Cortex of kidney (tissue), 1 donor: ENCODE data around the gene VAMP1.
"Not testable (repeated sequence)": the region's sequence is repeated elsewhere in the genome, so short reads cannot be mapped to it uniquely, and the experiment has no call there.

ENCODE experiments used
- DNase-seq: peaks from one replicate; lab custom pipeline; 2025; lab: John Stamatoyannopoulos, UW

VAMP1 gene

GRCh38 chr12:6469609-6470374, 685 bp downstream of the VAMP1 start:
- no peak for DNase-seq

- DNase-seq = no peak
These were observed 1.4 kb downstream of the VAMP1 start for GRCh38 chr12:6469092-6469491.

GRCh38 chr12:6468283-6468575, 2.2 kb downstream of the VAMP1 start:
- DNase-seq = no peak

- DNase-seq = not testable (repeated sequence)
These were observed 2.8 kb downstream of the VAMP1 start for GRCh38 chr12:6467571-6468282.

DNA sequence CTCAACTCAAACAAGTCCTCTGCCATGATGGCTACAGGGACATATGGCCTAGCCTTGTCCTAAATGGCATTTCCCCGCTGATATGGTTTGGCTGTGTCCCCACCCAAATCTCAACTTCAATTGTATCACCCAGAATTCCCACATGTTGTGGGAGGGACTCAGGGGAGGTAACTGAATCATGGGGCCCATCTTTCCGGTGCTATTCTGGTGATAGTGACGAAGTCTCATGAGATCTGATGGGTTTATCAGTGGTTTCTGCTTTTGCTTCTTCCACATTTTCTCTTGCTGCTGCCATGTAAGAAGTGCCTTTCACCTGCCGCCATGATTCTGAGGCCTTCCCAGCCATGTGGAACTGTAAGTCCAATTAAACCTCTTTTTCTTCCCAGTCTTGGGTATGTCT, 3.7 kb downstream of the VAMP1 start:
- DNase-seq = not testable (repeated sequence)

GRCh38 chr12:6466184-6466573, 4.3 kb downstream of the VAMP1 start:
- no peak for DNase-seq

DNA sequence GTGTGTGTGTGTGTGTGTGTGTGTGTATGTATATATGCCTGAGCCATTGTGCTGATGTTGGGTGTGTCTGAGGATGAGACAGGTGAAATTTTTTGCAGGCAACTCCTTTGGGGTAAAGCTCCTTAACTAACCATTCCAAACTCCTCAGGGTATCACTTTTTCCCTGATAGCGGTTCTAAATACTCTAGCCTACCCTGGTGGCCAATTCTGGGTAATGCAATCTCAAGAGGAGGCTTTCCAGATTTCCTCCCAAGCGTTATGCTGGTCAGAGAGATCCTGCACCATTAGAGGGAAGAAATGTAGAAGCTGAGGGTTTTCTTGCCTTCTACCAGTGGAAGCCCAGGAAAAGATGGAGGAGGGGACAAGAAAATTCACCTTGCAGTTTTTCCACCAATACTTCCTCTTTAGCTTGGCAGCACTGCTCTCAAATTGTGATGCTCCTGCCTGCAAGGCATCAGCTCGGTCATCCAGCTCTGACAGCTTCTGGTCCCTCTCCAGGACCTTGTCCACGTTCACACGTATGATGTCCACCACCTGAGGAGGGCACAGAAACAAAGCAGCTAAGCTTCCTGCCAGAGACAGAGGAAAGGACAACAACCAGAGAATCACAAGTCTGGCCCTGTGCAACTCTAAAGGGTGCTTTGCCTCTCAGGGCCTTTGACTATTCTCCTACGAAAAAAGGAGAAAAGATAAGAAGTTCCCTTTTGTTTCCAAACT, 4.9 kb downstream of the VAMP1 start:
- DNase-seq = no peak

DNA sequence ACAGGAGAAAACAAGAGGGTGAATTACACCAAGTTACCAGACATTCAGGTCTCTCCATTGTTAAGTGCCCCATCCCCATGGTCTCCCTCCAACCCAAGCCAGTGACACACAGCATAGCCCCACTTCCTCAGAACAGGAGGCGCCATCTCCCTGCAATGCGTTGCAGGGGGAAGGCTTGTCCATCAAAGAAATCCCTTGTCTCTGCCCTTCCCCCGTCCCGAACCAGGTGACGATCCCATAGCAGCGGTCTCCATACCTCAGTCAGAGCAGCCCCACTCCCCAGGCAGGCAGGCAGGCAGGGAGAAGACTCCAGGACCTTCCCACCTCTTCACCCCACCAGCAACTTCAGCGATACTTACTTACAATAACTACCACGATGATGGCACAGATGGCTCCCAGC, 5.9 kb downstream of the VAMP1 start:
- no peak for DNase-seq

DNA sequence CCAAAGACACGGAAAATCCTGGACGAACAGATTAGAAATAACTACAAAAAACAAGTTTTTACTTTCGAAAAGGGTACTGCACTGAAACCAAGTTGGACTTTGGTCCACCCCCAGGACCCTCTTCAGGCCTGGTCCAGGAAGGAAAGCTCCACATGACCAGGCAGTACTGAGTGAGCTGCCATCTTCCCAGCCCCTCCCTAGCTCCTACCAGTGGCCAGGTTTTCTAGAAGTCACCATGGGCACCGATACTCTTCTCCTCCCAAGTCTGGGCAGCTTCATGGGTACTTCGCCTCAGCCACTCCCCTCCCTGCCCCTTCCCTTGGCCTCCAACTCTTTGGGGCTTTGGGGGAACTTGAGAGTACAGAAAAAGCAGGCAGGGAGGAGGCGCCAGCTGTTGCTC, 6.6 kb downstream of the VAMP1 start:
- no peak for DNase-seq

DNA sequence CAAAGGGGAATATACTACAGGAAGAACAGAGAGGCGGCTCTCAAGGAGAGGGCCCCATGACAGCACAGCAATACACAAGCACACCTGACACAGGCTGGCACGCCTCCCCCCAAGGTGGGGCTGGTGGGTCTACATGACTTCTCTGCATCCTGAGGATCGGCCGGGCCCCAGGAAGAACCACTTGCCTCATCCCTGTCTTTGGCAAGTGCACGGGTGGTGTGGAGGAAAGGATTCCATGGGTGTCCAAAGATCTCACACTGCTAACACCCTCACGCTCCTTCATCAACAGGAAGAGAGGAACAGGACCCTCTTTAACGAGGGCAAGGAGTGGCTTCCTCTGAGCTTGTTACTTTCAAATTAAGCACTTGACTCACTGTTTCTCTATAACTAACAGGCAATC, 7.3 kb downstream of the VAMP1 start:
- DNase-seq = no peak

GRCh38 chr12:6462234-6462995, 8.1 kb downstream of the VAMP1 start:
- DNase-seq = no peak

DNA sequence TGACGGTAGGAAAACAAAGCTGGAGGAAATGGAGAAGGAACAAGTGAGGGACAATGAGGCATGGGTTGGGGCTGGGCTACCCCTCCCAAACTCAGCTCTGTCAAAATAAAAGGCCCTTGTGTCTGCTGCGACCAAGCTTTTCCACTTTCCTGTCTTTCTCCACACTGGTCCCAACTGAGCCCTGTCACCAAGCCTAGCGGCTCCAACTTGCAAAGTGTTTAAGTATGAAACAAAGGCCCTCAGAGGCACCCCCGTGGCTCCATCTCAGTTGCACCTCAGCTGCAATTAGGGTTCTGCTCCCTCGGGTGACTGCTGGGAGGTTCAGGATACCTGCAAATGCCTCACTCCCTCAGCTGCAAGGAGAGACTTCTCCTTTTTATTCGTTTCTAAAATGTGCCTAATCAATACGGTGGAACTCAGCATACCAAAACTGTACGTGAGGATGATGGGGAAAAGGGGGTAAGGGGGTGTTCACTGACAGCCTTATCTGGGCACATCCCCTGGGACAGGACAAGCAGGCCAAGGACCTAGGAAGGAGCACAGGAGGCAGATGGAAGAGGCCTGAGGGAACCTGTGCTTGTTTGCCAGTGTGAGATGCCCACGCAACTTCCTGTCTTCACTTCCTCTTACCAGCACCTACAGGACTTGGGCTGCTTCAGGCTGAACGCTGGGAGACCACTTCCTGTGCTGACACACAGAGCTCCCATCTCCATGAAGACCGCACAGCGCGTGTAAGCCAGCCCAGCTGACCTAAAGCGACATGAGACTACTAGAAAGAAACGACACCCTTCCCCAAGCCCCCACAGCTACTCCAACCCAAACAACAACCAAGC, 8.9 kb downstream of the VAMP1 start:
- no peak for DNase-seq

DNA sequence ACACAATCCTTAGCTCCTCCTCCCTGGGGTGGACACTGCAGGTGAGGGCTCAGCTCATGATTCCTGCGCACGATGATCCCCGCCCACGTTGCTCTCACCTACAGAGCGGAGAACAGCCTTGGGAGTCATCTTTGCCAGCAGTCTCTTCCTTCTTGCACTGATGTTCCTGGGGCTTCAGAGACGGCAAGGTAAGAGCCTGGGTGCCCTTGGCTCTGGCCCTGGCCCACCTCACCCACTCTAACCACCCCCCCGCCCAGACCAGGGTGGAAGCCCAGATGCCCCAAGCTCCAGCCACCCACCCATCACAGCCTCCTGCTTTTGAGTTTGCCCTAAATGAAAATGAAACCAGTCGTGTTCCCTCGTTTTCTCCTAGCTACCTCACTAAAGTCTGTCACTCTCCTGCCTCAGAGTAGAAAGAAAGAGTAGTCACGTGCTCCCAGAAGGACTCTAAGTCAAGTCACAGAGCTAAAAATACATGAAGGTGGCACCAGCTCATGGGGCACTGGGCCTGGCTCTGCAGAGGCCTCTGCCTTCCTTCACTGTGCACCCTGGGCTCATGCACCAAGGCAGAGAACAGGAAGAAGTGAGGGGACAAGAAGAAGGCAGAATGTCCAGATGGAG, 9.6 kb downstream of the VAMP1 start:
- no peak for DNase-seq

GRCh38 chr12:6459004-6459337, 11.5 kb downstream of the VAMP1 start:
- no peak for DNase-seq

GRCh38 chr12:6458281-6459003, 12.0 kb downstream of the VAMP1 start:
- DNase-seq = no peak

DNA sequence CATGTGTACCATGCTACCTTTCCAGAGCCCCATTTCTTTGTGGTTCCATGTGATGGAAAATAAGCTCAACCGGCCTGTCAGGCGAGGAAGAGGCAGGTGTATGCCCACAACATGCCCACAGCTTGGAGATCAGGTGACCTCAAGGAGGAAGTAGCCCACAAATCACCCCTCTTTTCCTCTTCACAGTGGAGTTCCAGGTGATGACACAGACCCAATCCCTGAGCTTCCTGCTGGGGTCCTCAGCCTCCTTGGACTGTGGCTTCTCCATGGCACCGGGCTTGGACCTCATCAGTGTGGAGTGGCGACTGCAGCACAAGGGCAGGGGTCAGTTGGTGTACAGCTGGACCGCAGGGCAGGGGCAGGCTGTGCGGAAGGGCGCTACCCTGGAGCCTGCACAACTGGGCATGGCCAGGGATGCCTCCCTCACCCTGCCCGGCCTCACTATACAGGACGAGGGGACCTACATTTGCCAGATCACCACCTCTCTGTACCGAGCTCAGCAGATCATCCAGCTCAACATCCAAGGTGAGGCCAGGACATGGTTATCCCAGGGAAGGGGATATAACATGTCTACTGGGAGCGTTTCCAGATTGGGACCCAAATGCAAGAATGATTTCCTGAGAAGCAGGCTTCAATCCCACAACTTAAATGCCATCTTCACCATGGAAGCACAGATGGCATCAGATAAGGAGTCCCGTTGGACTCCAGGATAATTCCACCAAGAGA, 13.1 kb downstream of the VAMP1 start:
- DNase-seq = no peak

- DNase-seq = no peak
These were observed 17.4 kb downstream of the VAMP1 start for GRCh38 chr12:6452944-6453630.

GRCh38 chr12:6452245-6452943, 18.1 kb downstream of the VAMP1 start:
- no peak for DNase-seq
